Vein endothelial cell (primary cell): ENCODE results near the gene CDKN2A. TPM values are rescaled to one million over a fixed set of nuclear protein-coding genes. Genes with fewer than 3 reads are reported as not detected.

Experiments
- total RNA-seq: library from RNA; depleted of rRNA; stranded (reverse); fragments of >200 nt; gene quantifications from 2 replicates; pipeline ENCODE4 v1.2.3, GENCODE V29; 2012

The CDKN2A gene
- 10.0 and 18.0 TPM in 2 replicates for total RNA-seq

GRCh38 chr9:21993893-21994555 lies at the start of gene CDKN2A:
CDKN2A (minus strand) TSS chr9:21994392.

DNA sequence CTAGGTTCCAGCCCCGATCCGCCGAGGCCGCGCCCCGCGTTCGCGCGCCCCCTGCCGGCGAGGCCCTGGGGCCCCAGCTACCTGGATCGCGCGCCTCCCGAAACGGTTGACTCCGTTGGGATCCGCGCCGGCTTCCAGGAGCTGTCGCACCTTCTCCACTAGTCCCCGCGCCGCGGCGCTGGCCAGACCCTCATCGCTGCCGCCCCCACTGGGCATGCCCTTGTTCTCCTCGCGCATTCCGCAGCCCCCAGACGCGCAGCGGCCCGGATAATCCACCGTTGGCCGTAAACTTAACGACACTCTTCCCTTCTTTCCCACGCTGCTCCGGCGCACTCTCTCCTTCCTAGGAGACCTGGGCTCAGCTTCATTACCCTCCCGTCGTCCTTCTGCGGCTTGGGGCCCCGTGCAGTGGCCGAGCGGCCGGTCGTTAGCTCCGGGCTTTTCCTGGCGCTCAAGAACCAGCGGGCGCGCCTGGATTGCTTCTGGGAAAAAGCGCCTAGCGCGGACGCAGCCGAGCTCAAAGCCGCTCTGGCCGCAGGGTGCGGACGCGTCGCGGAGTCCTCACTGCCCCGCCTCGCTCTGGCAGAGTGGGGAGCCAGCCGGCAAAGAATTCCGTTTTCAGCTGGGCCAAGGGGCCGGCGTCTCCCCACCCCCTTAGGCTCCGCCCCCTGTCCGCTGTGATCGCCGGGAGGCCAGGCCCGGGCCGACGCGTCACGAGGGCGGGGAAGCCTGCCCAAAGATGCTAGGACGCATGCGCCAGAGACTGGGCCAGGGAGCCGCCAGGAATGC lies 14.7 kb upstream of the CDKN2A start, which contains the start of gene CDKN2B:
TSS of gene CDKN2B (minus strand) at position 589 of the 789 bp plus-strand sequence. CDS start at position 237, 352 bp downstream.

GRCh38 chr9:21994556-21995005 lies 389 bp upstream of the CDKN2A start, which contains the start of gene CDKN2B-AS1:
CDKN2B-AS1 (plus strand) TSS chr9:21994791.

Other genes with a start within 250 kb of the CDKN2A start
- 28.4 and 37.9 TPM in 2 replicates for gene MTAP, start 191.8 kb downstream of the CDKN2A start, total RNA-seq
- gene CDKN2B-AS1, start 399 bp upstream of the CDKN2A start, total RNA-seq = 4.2 TPM in 2 replicates
- 9.1 and 16.0 TPM in 2 replicates for gene CDKN2B, start 14.9 kb upstream of the CDKN2A start, total RNA-seq